ENCODE measurements around the gene TK2. TPM values are rescaled to one million over a fixed set of nuclear protein-coding genes. Genes with fewer than 3 reads are reported as not detected.

The TK2 gene
- total and polyA plus RNA-seq, 9 of the 15 experiments (the other 6 are each of a cell fraction or from before 2014, with no cell fraction given), result 1.1 to 10.2 (median 5.3) TPM

DNA sequence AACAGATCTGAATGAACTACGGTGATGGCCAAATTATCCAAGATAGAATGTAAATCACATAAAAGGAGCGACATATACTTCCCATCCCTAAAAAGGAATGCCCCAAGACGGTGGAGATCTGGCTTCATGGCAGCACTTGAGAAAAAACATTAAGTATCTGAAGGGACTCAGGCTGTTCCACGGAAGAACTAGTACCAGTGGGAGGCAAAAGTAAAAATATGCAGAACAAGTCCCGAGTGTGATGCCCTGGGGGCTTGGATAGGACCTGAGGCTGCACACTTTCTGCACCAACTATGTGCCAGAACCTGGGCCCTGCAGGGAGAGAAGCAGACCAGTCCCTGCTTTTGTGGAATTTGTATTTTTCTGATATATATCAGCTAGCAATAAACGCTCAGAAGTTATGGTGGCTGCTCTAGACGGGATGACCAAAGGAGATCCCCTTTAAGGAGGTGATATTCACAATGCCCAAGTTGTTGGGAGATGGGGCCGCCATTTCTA lies 1.9 kb upstream of the TK2 start (continued):
- no peak for TF ChIP-seq ZNF224 (CRISPR knock-in tag; IDR thresholded peaks at IDR 0.05)
- TF ChIP-seq, protein P1, sequence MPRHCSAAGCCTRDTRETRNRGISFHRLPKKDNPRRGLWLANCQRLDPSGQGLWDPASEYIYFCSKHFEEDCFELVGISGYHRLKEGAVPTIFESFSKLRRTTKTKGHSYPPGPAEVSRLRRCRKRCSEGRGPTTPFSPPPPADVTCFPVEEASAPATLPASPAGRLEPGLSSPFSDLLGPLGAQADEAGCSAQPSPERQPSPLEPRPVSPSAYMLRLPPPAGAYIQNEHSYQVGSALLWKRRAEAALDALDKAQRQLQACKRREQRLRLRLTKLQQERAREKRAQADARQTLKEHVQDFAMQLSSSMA (CRISPR knock-in tag; IDR thresholded peaks at IDR 0.05), result peak; percentile 51; the same call in 1 of the 2 replicates
- TF ChIP-seq, protein P2, sequence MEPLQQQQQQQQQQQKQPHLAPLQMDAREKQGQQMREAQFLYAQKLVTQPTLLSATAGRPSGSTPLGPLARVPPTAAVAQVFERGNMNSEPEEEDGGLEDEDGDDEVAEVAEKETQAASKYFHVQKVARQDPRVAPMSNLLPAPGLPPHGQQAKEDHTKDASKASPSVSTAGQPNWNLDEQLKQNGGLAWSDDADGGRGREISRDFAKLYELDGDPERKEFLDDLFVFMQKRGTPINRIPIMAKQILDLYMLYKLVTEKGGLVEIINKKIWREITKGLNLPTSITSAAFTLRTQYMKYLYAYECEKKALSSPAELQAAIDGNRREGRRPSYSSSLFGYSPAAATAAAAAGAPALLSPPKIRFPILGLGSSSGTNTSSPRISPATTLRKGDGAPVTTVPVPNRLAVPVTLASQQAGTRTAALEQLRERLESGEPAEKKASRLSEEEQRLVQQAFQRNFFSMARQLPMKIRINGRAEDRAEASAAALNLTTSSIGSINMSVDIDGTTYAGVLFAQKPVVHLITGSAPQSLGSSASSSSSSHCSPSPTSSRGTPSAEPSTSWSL (CRISPR knock-in tag; IDR thresholded peaks at IDR 0.05; ENCODE audit: borderline replicate concordance), result no peak
- TF ChIP-seq, protein P3, sequence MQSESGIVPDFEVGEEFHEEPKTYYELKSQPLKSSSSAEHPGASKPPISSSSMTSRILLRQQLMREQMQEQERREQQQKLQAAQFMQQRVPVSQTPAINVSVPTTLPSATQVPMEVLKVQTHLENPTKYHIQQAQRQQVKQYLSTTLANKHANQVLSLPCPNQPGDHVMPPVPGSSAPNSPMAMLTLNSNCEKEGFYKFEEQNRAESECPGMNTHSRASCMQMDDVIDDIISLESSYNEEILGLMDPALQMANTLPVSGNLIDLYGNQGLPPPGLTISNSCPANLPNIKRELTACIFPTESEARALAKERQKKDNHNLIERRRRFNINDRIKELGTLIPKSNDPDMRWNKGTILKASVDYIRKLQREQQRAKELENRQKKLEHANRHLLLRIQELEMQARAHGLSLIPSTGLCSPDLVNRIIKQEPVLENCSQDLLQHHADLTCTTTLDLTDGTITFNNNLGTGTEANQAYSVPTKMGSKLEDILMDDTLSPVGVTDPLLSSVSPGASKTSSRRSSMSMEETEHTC (IDR thresholded peaks at IDR 0.05), result no peak
- no peak for TF ChIP-seq FOXJ2 (tag; IDR thresholded peaks at IDR 0.05)
- no peak for TF ChIP-seq NFXL1 (CRISPR knock-in tag; IDR thresholded peaks at IDR 0.05)
- TF ChIP-seq, protein P4, sequence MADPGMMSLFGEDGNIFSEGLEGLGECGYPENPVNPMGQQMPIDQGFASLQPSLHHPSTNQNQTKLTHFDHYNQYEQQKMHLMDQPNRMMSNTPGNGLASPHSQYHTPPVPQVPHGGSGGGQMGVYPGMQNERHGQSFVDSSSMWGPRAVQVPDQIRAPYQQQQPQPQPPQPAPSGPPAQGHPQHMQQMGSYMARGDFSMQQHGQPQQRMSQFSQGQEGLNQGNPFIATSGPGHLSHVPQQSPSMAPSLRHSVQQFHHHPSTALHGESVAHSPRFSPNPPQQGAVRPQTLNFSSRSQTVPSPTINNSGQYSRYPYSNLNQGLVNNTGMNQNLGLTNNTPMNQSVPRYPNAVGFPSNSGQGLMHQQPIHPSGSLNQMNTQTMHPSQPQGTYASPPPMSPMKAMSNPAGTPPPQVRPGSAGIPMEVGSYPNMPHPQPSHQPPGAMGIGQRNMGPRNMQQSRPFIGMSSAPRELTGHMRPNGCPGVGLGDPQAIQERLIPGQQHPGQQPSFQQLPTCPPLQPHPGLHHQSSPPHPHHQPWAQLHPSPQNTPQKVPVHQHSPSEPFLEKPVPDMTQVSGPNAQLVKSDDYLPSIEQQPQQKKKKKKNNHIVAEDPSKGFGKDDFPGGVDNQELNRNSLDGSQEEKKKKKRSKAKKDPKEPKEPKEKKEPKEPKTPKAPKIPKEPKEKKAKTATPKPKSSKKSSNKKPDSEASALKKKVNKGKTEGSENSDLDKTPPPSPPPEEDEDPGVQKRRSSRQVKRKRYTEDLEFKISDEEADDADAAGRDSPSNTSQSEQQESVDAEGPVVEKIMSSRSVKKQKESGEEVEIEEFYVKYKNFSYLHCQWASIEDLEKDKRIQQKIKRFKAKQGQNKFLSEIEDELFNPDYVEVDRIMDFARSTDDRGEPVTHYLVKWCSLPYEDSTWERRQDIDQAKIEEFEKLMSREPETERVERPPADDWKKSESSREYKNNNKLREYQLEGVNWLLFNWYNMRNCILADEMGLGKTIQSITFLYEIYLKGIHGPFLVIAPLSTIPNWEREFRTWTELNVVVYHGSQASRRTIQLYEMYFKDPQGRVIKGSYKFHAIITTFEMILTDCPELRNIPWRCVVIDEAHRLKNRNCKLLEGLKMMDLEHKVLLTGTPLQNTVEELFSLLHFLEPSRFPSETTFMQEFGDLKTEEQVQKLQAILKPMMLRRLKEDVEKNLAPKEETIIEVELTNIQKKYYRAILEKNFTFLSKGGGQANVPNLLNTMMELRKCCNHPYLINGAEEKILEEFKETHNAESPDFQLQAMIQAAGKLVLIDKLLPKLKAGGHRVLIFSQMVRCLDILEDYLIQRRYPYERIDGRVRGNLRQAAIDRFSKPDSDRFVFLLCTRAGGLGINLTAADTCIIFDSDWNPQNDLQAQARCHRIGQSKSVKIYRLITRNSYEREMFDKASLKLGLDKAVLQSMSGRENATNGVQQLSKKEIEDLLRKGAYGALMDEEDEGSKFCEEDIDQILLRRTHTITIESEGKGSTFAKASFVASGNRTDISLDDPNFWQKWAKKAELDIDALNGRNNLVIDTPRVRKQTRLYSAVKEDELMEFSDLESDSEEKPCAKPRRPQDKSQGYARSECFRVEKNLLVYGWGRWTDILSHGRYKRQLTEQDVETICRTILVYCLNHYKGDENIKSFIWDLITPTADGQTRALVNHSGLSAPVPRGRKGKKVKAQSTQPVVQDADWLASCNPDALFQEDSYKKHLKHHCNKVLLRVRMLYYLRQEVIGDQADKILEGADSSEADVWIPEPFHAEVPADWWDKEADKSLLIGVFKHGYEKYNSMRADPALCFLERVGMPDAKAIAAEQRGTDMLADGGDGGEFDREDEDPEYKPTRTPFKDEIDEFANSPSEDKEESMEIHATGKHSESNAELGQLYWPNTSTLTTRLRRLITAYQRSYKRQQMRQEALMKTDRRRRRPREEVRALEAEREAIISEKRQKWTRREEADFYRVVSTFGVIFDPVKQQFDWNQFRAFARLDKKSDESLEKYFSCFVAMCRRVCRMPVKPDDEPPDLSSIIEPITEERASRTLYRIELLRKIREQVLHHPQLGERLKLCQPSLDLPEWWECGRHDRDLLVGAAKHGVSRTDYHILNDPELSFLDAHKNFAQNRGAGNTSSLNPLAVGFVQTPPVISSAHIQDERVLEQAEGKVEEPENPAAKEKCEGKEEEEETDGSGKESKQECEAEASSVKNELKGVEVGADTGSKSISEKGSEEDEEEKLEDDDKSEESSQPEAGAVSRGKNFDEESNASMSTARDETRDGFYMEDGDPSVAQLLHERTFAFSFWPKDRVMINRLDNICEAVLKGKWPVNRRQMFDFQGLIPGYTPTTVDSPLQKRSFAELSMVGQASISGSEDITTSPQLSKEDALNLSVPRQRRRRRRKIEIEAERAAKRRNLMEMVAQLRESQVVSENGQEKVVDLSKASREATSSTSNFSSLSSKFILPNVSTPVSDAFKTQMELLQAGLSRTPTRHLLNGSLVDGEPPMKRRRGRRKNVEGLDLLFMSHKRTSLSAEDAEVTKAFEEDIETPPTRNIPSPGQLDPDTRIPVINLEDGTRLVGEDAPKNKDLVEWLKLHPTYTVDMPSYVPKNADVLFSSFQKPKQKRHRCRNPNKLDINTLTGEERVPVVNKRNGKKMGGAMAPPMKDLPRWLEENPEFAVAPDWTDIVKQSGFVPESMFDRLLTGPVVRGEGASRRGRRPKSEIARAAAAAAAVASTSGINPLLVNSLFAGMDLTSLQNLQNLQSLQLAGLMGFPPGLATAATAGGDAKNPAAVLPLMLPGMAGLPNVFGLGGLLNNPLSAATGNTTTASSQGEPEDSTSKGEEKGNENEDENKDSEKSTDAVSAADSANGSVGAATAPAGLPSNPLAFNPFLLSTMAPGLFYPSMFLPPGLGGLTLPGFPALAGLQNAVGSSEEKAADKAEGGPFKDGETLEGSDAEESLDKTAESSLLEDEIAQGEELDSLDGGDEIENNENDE (IDR thresholded peaks at IDR 0.05; ENCODE audit: low read depth, low read length), result no peak
- peak; percentile 39 for TF ChIP-seq CHD1 (IDR thresholded peaks at IDR 0.05; ENCODE audit: low read length)
- TF ChIP-seq L3MBTL2 (IDR thresholded peaks at IDR 0.05), result no peak
- TF ChIP-seq, protein P5, sequence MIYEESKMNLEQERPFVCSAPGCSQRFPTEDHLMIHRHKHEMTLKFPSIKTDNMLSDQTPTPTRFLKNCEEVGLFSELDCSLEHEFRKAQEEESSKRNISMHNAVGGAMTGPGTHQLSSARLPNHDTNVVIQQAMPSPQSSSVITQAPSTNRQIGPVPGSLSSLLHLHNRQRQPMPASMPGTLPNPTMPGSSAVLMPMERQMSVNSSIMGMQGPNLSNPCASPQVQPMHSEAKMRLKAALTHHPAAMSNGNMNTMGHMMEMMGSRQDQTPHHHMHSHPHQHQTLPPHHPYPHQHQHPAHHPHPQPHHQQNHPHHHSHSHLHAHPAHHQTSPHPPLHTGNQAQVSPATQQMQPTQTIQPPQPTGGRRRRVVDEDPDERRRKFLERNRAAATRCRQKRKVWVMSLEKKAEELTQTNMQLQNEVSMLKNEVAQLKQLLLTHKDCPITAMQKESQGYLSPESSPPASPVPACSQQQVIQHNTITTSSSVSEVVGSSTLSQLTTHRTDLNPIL (CRISPR knock-in tag; IDR thresholded peaks at IDR 0.05), result no peak
- no peak for TF ChIP-seq SMAD3 (CRISPR knock-in tag; conservative IDR thresholded peaks at IDR 0.05)
- TF ChIP-seq ZNF12 (CRISPR knock-in tag; IDR thresholded peaks at IDR 0.05), result no peak
